OCI-LY7 (cell line): ENCODE measurements around the gene IFNL4. TPM values are rescaled to one million over a fixed set of nuclear protein-coding genes. Genes with fewer than 3 reads are reported as not detected.

ENCODE experiments used
- BruUV-seq: library from RNA; stranded (reverse); fragments of 400-500 nt; replicated peaks from 2 replicates; lab custom pipeline; 2021; lab: Mats Ljungman, UMichigan
- CTCF ChIA-PET: fragments of 300-600 bp; sonication (Branson Sonifier 250); formaldehyde crosslinking; loops from one replicate; lab custom pipeline; 2022; ENCODE audit warnings: antibody characterized with exemption; ENCODE audit not compliant: unreplicated experiment; lab: Charles Lee
- POLR2A ChIA-PET: fragments of 300-600 bp; sonication (Branson Sonifier 250); formaldehyde crosslinking; loops from one replicate; lab custom pipeline; 2022; ENCODE audit warnings: antibody characterized with exemption; lab: Charles Lee
- DNase-seq: peaks from one replicate; pipeline ENCODE4 v3.0.0-alpha.2; 2015; ENCODE audit warnings: low spot score
- H2AFZ ChIP-seq: fragments of 200-600 bp; sonication (generic), shearing (Covaris generic); 2 replicates; pipeline ENCODE4 v1.6.1; 2014; ENCODE audit warnings: mild to moderate bottlenecking, antibody characterized with exemption, low read length, moderate library complexity
- H3K27ac ChIP-seq: fragments of 200-600 bp; sonication (generic); 2 replicates; pipeline ENCODE4 v1.5.1; 2014; ENCODE audit warnings: mixed run types, low read depth, mild to moderate bottlenecking, moderate library complexity, low read length, inconsistent platforms; ENCODE audit not compliant: poor library complexity, severe bottlenecking
- H3K36me3 ChIP-seq: fragments of 200-600 bp; sonication (generic); 2 replicates; pipeline ENCODE4 v1.6.1; 2014; ENCODE audit warnings: mild to moderate bottlenecking, antibody characterized with exemption, low read length, moderate library complexity, mixed read lengths; ENCODE audit not compliant: insufficient read depth
- H3K4me1 ChIP-seq: fragments of 200-600 bp; sonication (generic); 2 replicates; pipeline ENCODE4 v1.5.1; 2014; ENCODE audit warnings: mild to moderate bottlenecking, low read length; ENCODE audit not compliant: insufficient read depth, poor library complexity, severe bottlenecking
- H3K4me2 ChIP-seq: fragments of 200-600 bp; sonication (generic); 2 replicates; pipeline ENCODE4 v1.6.1; 2014; ENCODE audit warnings: mild to moderate bottlenecking, low read length
- H3K4me3 ChIP-seq: fragments of 200-600 bp; sonication (generic); 2 replicates; pipeline ENCODE4 v1.5.1; 2014; ENCODE audit warnings: mild to moderate bottlenecking, low read depth, low read length; ENCODE audit not compliant: poor library complexity, severe bottlenecking
- H3K79me2 ChIP-seq: fragments of 200-600 bp; sonication (generic); 2 replicates; pipeline ENCODE4 v1.6.1; 2016; ENCODE audit warnings: low read depth, mild to moderate bottlenecking, low read length, moderate library complexity, mixed read lengths; ENCODE audit not compliant: insufficient read depth
- H3K9me2 ChIP-seq: fragments of 200-600 bp; sonication (generic); 2 replicates; pipeline ENCODE4 v1.6.1; 2016; ENCODE audit warnings: mild to moderate bottlenecking, low read length, mixed read lengths; ENCODE audit not compliant: insufficient read depth
- H3K9me3 ChIP-seq: fragments of 200-600 bp; sonication (generic); 2 replicates; pipeline ENCODE4 v1.6.1; 2014; ENCODE audit warnings: mild to moderate bottlenecking, mixed run types, low read length, mixed read lengths
- H4K20me1 ChIP-seq: fragments of 200-600 bp; sonication (generic); 2 replicates; pipeline ENCODE4 v1.6.1; 2014; ENCODE audit warnings: mild to moderate bottlenecking, antibody characterized with exemption, low read length, moderate library complexity, mixed read lengths; ENCODE audit not compliant: insufficient read depth
- EZH2phosphoT487 ChIP-seq: fragments of 200-600 bp; sonication (generic); IDR thresholded peaks from 2 replicates; pipeline ENCODE4 v1.6.1; 2018; ENCODE audit warnings: low read depth, borderline replicate concordance, mild to moderate bottlenecking, mixed run types, antibody characterized with exemption, low read length, moderate library complexity, mixed read lengths
- intact Hi-C: fragments of 100-400 bp; cut with micrococcal nuclease; formaldehyde crosslinking; loops from one replicate; pipeline ENCODE4 v1.10.0; 2022; ENCODE audit not compliant: unreplicated experiment
- total RNA-seq, 2 experiments: library from RNA; depleted of rRNA in 1 of 2; stranded (reverse); fragments of >200 nt in 1 of 2; shearing (Covaris generic) in 1 of 2; gene quantifications; 2 replicates each; pipeline ENCODE4 v1.2.3, GENCODE V29; 2014 to 2022
- TF ChIP-seq, protein P1 (sequence below): fragments of 200-600 bp; sonication (generic); conservative IDR thresholded peaks from 2 replicates; pipeline ENCODE4 v1.5.1; 2014; ENCODE audit warnings: mild to moderate bottlenecking, antibody characterized with exemption, low read length, moderate library complexity, mixed read lengths

IFNL4 gene
- total RNA-seq, 2 experiments from 2014 or later = not detected

DNA sequence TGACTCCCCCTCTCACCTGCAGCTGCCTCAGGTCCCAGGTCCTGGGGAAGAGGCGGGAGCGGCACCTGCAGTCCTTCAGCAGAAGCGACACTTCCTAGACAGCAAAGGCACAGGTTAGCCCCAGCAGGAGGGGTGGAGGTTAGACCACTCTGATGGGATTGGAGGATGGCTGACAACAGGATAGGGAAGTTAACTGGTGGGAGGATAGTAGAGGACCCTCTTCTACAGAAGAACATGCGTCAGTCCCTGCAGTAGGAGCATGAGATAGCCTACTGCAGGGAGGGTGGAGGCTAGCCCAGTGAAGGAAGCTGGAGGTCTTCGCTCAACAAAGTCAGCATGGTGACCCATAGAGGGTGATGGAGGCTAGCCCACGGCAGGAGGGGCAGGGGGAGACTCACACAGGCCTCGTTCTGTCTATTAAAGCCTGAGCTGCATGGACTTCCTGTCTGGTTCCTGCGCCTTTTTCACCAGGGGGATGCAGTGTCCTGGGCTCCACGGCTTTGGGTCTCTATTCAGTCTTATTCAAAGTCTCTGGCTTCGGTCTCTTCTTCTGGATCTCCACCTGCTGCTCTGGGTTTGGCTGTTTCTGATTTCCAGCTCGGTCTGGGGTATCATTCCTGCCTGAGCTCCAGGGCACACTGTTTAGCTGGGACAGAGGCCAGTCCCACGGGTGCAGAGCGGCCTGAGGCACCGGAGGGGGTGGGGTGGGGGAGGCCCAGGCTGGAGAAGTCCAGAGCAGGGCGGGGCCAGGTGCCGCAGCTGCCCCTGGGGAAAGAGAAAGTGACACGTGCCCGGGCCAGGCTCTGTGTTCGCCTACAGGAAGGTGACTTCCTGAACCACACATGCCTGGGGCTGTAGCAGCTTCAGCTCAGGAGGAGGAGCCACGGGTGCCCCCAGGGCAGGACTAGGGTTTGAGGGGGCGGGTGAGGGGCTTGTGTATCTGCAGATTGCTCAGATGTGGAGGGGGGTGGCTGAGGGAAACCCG, 11.2 kb downstream of the IFNL4 start:
- no TSS peak for BruUV-seq
- TF ChIP-seq, protein P1, sequence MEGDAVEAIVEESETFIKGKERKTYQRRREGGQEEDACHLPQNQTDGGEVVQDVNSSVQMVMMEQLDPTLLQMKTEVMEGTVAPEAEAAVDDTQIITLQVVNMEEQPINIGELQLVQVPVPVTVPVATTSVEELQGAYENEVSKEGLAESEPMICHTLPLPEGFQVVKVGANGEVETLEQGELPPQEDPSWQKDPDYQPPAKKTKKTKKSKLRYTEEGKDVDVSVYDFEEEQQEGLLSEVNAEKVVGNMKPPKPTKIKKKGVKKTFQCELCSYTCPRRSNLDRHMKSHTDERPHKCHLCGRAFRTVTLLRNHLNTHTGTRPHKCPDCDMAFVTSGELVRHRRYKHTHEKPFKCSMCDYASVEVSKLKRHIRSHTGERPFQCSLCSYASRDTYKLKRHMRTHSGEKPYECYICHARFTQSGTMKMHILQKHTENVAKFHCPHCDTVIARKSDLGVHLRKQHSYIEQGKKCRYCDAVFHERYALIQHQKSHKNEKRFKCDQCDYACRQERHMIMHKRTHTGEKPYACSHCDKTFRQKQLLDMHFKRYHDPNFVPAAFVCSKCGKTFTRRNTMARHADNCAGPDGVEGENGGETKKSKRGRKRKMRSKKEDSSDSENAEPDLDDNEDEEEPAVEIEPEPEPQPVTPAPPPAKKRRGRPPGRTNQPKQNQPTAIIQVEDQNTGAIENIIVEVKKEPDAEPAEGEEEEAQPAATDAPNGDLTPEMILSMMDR = no peak
- no peak for TF ChIP-seq EZH2phosphoT487
- Histone ChIP-seq H2AFZ (peak overlapping the region; percentile 85), H3K4me1 (peaks cover 12% of the 10 kb centered on the region), H3K27ac (no peak overlapping the region), H3K4me2 (peak overlapping the region; percentile 62), H3K79me2 (no peaks in the 10 kb centered on the region), H3K36me3 (no peaks in the 10 kb centered on the region), H4K20me1 (no peaks in the 10 kb centered on the region), H3K9me2 (no peaks in the 10 kb centered on the region), H3K4me3 (peak overlapping the region; percentile 26), H3K9me3 (no peaks in the 10 kb centered on the region)
- intact Hi-C loops = no loop called here
- POLR2A ChIA-PET = interaction anchor here (0.9 kb wide), 1 partner anchor 24 kb away, joined by 3 read pairs; no protein-coding TSS in a partner anchor
- DNase-seq = peak; percentile 81
- CTCF ChIA-PET = interaction anchor here (0.6 kb wide), 1 partner anchor 17 kb away, joined by 7 read pairs; no protein-coding TSS in a partner anchor

DNA sequence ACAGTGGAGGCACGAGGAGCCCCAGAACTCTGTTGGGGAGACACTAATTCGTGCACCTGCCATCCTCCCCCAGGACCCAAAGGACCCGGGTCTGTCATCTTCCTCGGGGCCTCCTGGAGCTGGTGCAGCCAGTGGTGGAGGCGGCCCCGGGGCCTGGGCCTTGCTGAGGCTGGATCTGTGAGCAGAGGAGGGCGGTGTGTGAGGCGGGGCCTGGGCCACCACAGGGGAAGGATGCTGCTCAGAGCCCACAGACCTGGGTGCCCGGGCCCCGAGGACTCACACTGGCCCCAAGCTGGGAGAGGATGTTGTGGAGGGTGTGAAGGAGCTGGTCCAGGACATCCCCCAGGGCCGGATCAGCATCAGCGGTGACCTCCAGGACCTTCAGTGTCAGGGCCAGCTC, 12.1 kb downstream of the IFNL4 start:
- no peak for DNase-seq
- CTCF ChIA-PET = interaction anchor here (0.6 kb wide), 2 partner anchors 25 to 205 kb away, joined by 3 to 4 read pairs; no protein-coding TSS in a partner anchor

More for the DNA sequence above, 12.1 kb downstream of the IFNL4 start:
- Histone ChIP-seq H2AFZ (no peak overlapping the region), H3K4me1 (peaks cover 12% of the 10 kb centered on the region), H3K4me3 (no peak overlapping the region), H3K9me3 (no peaks in the 10 kb centered on the region), H3K36me3 (no peaks in the 10 kb centered on the region), H3K79me2 (no peaks in the 10 kb centered on the region), H4K20me1 (no peaks in the 10 kb centered on the region), H3K9me2 (no peaks in the 10 kb centered on the region), H3K27ac (no peak overlapping the region), H3K4me2 (no peak overlapping the region)
- BruUV-seq = no TSS peak
- intact Hi-C loops = no loop called here
- TF ChIP-seq, protein P1 = no peak
- TF ChIP-seq EZH2phosphoT487 = no peak
- POLR2A ChIA-PET = interaction anchor here (0.6 to 0.7 kb wide), 2 partner anchors 204 to 278 kb away, joined by 3 to 6 read pairs; no protein-coding TSS in a partner anchor
